Ishikawa (cell line): Measurements from ENCODE around the gene ZNF318.

Source experiments
- CEBPB ChIP-seq: IDR thresholded peaks from 2 replicates; pipeline ENCODE4 v1.6.1; 2012
- CREB1 ChIP-seq: IDR thresholded peaks from 2 replicates; pipeline ENCODE4 v1.6.1; 2012; ENCODE audit warnings: low read depth
- EGR1 ChIP-seq: IDR thresholded peaks from 2 replicates; pipeline ENCODE4 v1.6.1; 2012
- EP300 ChIP-seq: IDR thresholded peaks from 2 replicates; pipeline ENCODE4 v1.6.1; 2012; ENCODE audit warnings: borderline replicate concordance
- FOXM1 ChIP-seq: IDR thresholded peaks from 2 replicates; pipeline ENCODE4 v1.6.1; 2012; ENCODE audit warnings: low read depth, borderline replicate concordance
- MAX ChIP-seq: IDR thresholded peaks from 2 replicates; pipeline ENCODE4 v1.6.1; 2012
- NFIC ChIP-seq: IDR thresholded peaks from 2 replicates; pipeline ENCODE4 v1.6.1; 2012
- RAD21 ChIP-seq: IDR thresholded peaks from 2 replicates; pipeline ENCODE4 v1.6.1; 2012; ENCODE audit warnings: low read depth
- REST ChIP-seq: IDR thresholded peaks from 2 replicates; pipeline ENCODE4 v1.6.1; 2012; ENCODE audit warnings: low read depth, mild to moderate bottlenecking
- TAF1 ChIP-seq: IDR thresholded peaks from 2 replicates; pipeline ENCODE4 v1.6.1; 2012; ENCODE audit warnings: low read depth, mild to moderate bottlenecking
- TCF12 ChIP-seq: IDR thresholded peaks from 2 replicates; pipeline ENCODE4 v1.6.1; 2012; ENCODE audit warnings: low read depth
- TEAD4 ChIP-seq: IDR thresholded peaks from 2 replicates; pipeline ENCODE4 v1.6.1; 2012
- USF1 ChIP-seq: IDR thresholded peaks from 2 replicates; pipeline ENCODE4 v1.6.1; 2012
- YY1 ChIP-seq: IDR thresholded peaks from 2 replicates; pipeline ENCODE4 v1.6.1; 2012; ENCODE audit warnings: low read depth
- ZBTB7A ChIP-seq: IDR thresholded peaks from 2 replicates; pipeline ENCODE4 v1.6.1; 2012; ENCODE audit warnings: low read depth

ZNF318 gene

GRCh38 chr6:43412541-43412940, 43.1 kb upstream of the ZNF318 start:
- TF ChIP-seq EGR1, result no peak
- no peak for TF ChIP-seq RAD21
- TF ChIP-seq MAX, result no peak
- TF ChIP-seq NFIC, result no peak
- TF ChIP-seq TCF12, result no peak
- no peak for TF ChIP-seq FOXM1
- TF ChIP-seq TAF1, result no peak
- TF ChIP-seq ZBTB7A, result no peak
- no peak for TF ChIP-seq USF1
- TF ChIP-seq EP300, result no peak
- no peak for TF ChIP-seq REST
- no peak for TF ChIP-seq YY1
- no peak for TF ChIP-seq CREB1

- no peak for TF ChIP-seq EGR1
- no peak for TF ChIP-seq TCF12
- no peak for TF ChIP-seq TEAD4
- TF ChIP-seq NFIC, result no peak
- no peak for TF ChIP-seq EP300
- no peak for TF ChIP-seq RAD21
- no peak for TF ChIP-seq USF1
- no peak for TF ChIP-seq YY1
- no peak for TF ChIP-seq CEBPB
Measured at GRCh38 chr6:43408259-43408658, 38.8 kb upstream of the ZNF318 start.

- no peak for TF ChIP-seq NFIC
- TF ChIP-seq USF1, result no peak
- TF ChIP-seq EP300, result no peak
- TF ChIP-seq RAD21, result no peak
- TF ChIP-seq TEAD4, result no peak
- no peak for TF ChIP-seq ZBTB7A
- TF ChIP-seq FOXM1, result no peak
- TF ChIP-seq YY1, result no peak
- no peak for TF ChIP-seq CEBPB
- no peak for TF ChIP-seq EGR1
- no peak for TF ChIP-seq TCF12
- TF ChIP-seq MAX, result no peak
- no peak for TF ChIP-seq REST
- TF ChIP-seq CREB1, result no peak
- TF ChIP-seq TAF1, result no peak
Measured at GRCh38 chr6:43407296-43407695, 37.8 kb upstream of the ZNF318 start.

- TF ChIP-seq ZBTB7A (no peak), EGR1 (no peak), REST (no peak), CEBPB (no peak), MAX (no peak), RAD21 (no peak), EP300 (no peak), USF1 (no peak)
Measured at GRCh38 chr6:43405354-43405753, 35.9 kb upstream of the ZNF318 start.
